ENCODE measurements around the gene POLG.

POLG gene

DNA sequence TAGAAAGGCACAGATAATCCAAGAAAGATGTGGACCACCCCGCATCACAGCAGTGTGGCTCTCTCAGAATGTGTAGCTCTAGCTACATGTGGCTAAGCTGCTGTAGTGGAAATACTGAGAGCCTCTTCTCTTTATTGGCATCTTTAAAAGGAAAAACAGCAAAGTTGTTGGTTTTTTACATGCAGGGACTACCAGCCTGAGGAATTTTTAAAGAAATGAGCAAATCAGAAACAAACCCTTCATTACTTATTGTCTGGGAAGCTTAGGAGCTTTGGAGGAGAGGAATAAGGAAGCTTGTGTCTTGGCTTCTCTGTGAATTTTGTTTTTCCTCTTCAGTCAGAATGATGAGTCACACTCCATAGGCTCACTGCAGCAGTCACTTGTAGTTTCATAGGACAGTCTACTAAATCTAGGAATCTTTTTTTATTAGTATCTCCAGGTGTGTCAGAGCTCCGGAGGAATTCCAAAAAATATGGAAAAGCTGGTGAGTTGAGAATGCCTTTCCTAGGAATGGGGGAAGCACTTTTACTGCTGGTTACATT is 27.5 kb downstream of the POLG start:
- no peak for DNase-seq (ENCODE audit: extremely low read depth, low read depth)
- TF ChIP-seq, protein P1, sequence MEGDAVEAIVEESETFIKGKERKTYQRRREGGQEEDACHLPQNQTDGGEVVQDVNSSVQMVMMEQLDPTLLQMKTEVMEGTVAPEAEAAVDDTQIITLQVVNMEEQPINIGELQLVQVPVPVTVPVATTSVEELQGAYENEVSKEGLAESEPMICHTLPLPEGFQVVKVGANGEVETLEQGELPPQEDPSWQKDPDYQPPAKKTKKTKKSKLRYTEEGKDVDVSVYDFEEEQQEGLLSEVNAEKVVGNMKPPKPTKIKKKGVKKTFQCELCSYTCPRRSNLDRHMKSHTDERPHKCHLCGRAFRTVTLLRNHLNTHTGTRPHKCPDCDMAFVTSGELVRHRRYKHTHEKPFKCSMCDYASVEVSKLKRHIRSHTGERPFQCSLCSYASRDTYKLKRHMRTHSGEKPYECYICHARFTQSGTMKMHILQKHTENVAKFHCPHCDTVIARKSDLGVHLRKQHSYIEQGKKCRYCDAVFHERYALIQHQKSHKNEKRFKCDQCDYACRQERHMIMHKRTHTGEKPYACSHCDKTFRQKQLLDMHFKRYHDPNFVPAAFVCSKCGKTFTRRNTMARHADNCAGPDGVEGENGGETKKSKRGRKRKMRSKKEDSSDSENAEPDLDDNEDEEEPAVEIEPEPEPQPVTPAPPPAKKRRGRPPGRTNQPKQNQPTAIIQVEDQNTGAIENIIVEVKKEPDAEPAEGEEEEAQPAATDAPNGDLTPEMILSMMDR (IDR thresholded peaks at IDR 0.05; ENCODE audit: low read depth, low read length, missing control alignments): no peak

DNA sequence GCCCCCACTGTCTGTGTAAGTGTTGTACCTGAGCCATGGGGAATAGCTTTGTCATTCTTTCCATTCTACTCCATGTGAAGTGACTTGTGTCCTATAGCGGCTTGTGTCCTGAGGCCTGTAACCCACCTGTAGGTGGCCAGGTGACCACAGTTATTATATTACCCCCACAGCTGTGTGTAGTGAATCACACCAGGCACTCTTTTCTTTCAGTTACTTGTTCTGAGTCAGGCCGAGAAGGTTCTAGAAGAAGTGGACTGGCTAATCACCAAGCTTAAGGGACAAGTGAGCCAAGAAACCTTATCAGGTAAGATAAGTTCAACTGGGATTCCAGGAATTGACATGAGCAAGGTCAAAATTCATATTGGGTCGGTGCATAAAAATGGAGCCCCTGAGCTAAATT is 29.2 kb downstream of the POLG start:
- H3K4me3 ChIP-seq (replicated peaks; ENCODE audit: low read depth, low read length): no peak overlapping the region
- TF ChIP-seq, protein P1 (IDR thresholded peaks at IDR 0.05; ENCODE audit: low read depth, low read length, missing control alignments): no peak
- DNase-seq (ENCODE audit: extremely low read depth, low read depth): no peak

More for the DNA sequence above, 27.5 kb downstream of the POLG start:
- H3K4me3 ChIP-seq (replicated peaks; ENCODE audit: low read depth, low read length): no peak overlapping the region

- H3K4me3 ChIP-seq (replicated peaks; ENCODE audit: low read depth, low read length): no peak overlapping the region
- TF ChIP-seq, protein P1 (IDR thresholded peaks at IDR 0.05; ENCODE audit: low read depth, low read length, missing control alignments): no peak
- DNase-seq (ENCODE audit: extremely low read depth, low read depth): no peak
Measured at GRCh38 chr15:89303986-89304385, 30.6 kb downstream of the POLG start.

DNA sequence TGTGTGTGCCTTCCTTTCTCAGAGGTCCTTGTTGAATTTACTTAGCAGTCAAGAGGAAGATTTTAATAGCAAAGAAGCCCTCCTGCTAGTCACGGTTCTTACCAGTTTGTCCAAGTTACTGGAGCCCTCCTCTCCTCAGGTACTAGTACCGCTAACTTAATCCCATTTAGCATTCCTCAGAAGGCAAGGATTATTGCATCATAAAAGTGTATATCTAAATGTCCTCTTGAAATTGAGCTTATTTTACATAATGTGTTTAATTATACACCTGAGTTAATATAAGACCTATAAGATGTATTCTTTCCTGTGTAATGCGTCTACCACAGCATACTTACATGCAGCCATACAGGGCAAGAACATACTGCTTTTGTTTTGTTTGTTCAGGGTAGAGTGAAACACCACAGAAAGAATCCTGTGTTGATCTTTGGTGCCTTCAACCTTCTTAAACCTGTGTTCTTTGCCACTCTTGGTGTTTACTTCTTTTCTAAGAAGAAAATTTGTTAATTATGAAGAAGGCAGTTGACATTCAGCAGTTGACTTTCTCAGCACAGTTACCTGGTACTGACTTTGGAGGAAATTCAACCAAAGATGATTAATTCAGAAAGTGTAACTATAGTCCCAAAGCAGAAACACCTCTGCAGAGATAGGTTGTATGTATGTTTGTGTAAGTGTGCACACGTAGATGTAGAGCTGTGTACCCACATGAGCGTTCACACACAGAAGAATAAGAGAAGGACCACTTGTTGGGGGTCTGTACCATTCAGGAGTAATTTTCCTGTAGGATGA is 33.1 kb downstream of the POLG start:
- no peak for DNase-seq (ENCODE audit: extremely low read depth, low read depth)
- TF ChIP-seq, protein P1 (IDR thresholded peaks at IDR 0.05; ENCODE audit: low read depth, low read length, missing control alignments): no peak
- no peak overlapping the region for H3K4me3 ChIP-seq (replicated peaks; ENCODE audit: low read depth, low read length)

DNA sequence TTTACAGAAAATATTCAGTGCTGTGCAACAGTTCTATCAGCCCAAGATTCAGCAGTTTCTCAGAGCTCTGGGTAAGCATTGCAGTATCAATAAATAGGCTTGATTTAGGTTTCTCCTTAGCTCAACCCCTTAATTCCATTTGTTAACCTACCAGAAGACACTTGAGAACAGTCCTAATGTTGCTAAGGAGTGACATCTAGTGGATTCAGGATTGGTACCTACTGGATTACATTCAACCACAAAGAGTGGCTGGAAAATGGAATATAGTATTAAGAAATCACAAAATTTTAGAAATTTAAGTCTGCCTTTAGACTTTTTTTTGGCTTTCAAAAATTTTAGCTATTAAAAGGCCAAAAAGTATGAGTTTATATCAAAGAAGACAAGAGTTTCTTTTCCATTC is 34.7 kb downstream of the POLG start:
- H3K4me3 ChIP-seq (replicated peaks; ENCODE audit: low read depth, low read length): no peak overlapping the region
- TF ChIP-seq, protein P1 (IDR thresholded peaks at IDR 0.05; ENCODE audit: low read depth, low read length, missing control alignments): peak; percentile 3
- peak; percentile 7 for DNase-seq (ENCODE audit: extremely low read depth, low read depth)

- DNase-seq (ENCODE audit: extremely low read depth, low read depth): no peak
- TF ChIP-seq, protein P1 (IDR thresholded peaks at IDR 0.05; ENCODE audit: low read depth, low read length, missing control alignments): no peak
- H3K4me3 ChIP-seq (replicated peaks; ENCODE audit: low read depth, low read length): no peak overlapping the region
Measured at GRCh38 chr15:89293012-89293411, 41.6 kb downstream of the POLG start.
